HCEC 1CT (cell line): ENCODE data around the gene POLR2H.
"Not testable (repeated sequence)": the region's sequence is repeated elsewhere in the genome, so short reads cannot be mapped to it uniquely, and the experiment has no call there.

Experiments used
- DNase-seq: peaks from one replicate; pipeline ENCODE4 v3.0.0-alpha.2; 2017

POLR2H gene

GRCh38 chr3:184336547-184337398 lies 24.7 kb upstream of the POLR2H start:
- DNase-seq: peak; percentile 70

- no peak for DNase-seq
Measured at GRCh38 chr3:184337399-184337714, 24.2 kb upstream of the POLR2H start, which contains the start of gene FAM131A. TSS of gene FAM131A (plus strand) at chr3:184337600. CDS start at chr3:184337631, 31 bp downstream.

GRCh38 chr3:184337981-184338380 lies 23.5 kb upstream of the POLR2H start:
- DNase-seq: no peak

- no peak for DNase-seq
Measured at GRCh38 chr3:184338511-184338945, 23.0 kb upstream of the POLR2H start.

- no peak for DNase-seq
Measured at GRCh38 chr3:184339001-184339400, 22.5 kb upstream of the POLR2H start.

GRCh38 chr3:184339451-184340135 lies 21.9 kb upstream of the POLR2H start:
- DNase-seq: not testable (repeated sequence)

- no peak for DNase-seq
Measured at GRCh38 chr3:184341925-184342324, 19.6 kb upstream of the POLR2H start.

GRCh38 chr3:184343200-184343876 lies 18.2 kb upstream of the POLR2H start:
- DNase-seq: no peak

GRCh38 chr3:184344579-184345316 lies 16.8 kb upstream of the POLR2H start:
- DNase-seq: no peak

- DNase-seq: peak; percentile 61
Measured at GRCh38 chr3:184345317-184346144, 16.0 kb upstream of the POLR2H start.

- DNase-seq: no peak
Measured at GRCh38 chr3:184346480-184347190, 14.9 kb upstream of the POLR2H start.

- no peak for DNase-seq
Measured at GRCh38 chr3:184347321-184348056, 14.0 kb upstream of the POLR2H start.

- no peak for DNase-seq
Measured at GRCh38 chr3:184348057-184348382, 13.5 kb upstream of the POLR2H start.

- DNase-seq: no peak
Measured at GRCh38 chr3:184349563-184350470, 11.7 kb upstream of the POLR2H start.

- DNase-seq: no peak
Measured at GRCh38 chr3:184350618-184351017, 10.9 kb upstream of the POLR2H start.

GRCh38 chr3:184351511-184352148 lies 9.9 kb upstream of the POLR2H start:
- DNase-seq: no peak

- no peak for DNase-seq
Measured at GRCh38 chr3:184352149-184352785, 9.2 kb upstream of the POLR2H start.

- DNase-seq: no peak
Measured at GRCh38 chr3:184352897-184353545, 8.5 kb upstream of the POLR2H start.
